ENCODE measurements around the gene EPS8.

The EPS8 gene

DNA sequence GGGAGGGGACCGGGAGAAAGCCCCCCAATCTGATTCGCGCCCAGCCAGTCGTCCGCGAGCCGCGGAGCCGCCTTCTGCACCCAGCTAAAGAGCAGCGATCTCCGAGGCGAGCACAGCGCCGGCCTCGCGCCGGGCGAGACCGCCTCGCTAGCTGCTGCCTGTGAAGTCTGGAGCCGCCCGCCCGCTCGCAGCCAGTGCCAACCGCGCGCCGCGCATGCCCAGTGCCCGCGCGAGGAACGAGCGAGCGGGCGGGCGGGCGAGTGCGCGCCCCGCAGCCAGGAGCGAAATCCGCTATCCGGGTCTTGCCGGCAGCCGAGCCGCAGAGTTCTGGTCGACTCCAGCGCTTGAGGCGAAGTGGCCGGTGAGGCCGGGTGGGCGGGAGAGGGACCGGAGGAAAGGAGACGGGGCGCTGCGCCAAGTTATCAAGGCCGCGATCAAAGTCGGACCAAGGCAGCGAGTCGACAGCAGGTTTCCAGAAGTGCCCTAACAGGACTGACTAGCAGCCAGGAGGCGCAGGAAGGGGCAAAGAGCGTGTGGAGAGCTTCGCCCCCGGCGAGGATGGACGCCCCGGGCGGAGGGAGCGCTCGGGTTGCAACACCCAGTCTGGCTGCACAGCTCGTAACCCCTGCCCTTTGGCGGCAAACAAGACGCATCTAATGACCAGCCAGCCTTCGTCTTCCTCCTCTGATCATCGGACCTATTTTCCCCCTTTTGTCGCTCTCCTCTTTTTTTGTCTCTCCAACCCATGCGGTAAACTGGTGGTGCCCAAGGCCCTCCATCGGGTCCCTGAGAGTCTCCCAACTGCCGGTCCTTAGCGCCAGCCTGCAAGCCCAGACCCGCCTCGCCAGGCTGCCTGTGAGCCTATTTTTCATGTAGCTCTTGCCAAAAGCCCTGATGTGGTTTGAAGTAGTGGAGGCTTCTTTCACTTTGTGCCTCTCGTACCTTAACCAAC, at the start of gene EPS8:
TSS of gene EPS8 (minus strand) at position 169 of the 952 bp plus-strand sequence. CDS start 106,437 bp downstream, outside the sequence.
- peak; percentile 90 for DNase-seq

DNA sequence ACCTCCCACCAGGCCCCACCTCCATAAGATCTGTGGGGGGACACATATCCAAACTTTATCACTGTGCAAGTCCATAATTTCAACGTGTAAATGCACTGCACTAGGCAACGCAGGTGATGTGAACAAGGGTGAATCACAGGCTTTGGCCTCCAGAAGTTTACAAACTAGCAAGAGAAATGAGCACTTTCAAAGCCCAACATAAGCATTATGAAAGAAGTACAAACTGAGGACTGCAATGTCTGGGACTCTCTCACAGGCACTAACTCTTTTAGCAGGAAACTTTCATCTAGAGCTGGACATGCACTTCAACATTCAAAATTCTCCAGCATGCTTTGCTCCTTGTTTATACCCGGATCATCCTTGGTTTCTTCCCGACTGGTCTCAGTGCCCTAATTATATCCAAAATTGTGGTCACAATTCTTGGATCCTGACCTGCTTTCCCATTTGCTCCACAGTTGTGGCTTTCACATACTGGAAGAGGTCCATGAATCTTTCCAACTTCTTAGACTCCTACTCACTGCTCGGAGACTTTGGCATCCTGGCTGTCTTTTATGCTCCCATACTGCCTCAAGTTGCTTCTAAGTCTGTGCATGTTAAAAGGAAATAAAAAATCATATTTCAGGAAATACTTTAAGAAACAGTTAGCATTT, 48.1 kb upstream of the EPS8 start:
- no peak for DNase-seq

DNA sequence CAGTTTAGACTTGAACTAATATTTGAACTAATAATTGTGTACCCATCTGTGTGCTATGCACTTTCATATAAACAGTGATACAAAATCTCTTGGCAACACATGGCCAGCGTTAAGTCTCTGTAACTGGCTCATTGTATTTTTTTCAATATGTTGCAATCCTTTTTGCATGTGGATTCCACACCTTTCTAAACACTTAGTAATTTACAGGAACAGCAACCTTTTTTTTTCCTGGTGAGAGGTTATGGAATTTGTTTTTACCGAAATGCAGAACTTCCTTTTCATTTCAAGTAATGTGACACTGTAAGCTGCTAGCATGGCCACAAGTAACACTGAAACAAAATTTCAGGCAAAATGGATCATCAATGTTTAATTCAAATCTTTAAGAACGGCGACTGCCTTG, 45.4 kb upstream of the EPS8 start:
- DNase-seq = no peak

DNA sequence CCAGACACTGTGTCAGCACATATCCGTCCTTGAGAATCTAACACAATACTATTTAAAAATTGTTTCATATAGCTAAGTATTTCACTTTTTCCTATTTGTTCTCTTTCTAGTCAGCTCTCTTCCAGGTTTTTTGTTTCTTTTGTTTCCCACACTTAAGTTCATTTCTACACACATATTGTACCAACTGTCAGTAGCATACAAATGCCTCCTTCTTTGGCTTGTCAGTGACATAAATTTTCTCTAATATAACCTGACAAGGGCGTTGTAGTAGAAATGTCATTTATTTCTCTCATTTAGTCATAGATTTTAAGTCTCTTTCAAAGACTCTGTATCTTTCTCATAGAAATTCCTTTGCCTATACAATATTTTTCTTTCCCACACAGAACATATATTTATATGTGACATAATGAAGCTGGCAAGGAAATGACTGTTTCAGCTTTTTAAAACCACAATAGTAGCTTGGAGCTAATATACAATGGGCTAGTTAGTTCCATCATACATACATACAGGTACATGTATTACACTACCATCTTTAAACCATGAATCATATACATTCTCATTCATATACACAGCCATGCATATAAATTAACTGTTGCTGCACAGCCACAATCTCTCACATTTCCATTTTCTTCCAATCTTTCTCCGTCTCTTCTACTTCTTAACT, 42.3 kb upstream of the EPS8 start:
- DNase-seq = no peak

DNA sequence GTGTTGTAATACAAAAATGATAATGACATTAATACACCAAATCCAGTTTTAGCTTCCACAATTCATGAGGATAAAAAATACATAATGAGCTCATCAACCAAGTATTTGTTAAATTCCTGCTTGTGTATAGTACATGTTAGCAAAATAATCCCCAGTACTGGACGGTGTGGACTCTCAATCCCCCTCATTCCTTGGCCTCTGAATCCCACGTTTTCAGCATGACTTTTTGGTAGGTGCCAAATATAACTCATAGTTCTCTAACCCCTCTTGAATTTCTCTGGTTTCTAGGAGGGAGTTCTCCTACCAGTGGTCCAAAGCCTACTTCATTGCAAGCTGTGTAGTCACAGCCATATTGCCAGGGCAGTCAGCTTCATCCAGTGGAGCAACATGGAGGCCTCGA, 41.4 kb upstream of the EPS8 start:
- DNase-seq = no peak

DNA sequence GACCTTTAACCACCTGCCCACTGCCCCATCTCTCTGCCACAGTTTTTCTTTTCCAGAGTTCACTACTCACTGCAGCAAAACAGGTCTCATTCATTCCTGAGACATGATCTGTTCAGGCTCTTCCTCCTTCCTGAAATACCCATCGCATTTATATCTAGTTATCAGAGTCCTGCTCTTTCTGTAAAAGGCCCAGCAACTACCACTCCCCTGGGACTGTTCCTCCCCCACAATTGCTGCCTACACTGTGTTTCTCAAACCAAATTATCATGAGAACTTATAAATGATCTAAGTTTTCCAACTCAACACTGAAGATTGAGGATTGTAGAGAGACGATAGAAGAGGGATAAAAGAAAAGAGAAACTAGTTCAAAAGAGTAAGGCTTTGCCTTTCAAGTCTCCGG, 40.8 kb upstream of the EPS8 start:
- no peak for DNase-seq

DNA sequence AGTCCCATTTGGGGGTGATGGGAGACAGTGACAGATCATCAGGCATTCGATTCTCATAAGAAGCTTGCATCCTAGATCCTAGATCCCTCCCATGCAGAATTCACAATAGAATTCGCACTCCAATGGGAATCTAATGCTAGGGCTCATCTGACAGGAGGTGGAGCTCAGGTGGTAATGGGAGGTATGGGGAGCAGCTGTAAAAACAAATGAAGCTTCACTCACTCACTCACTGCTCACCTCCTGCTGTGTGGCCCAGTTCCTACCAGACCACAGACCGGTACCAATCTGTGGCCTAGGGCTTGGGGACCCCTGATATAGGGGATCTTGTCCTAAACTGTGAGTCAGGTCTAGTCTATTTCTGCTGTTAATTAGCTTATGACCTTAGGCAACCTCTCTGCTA, 40.1 kb upstream of the EPS8 start:
- no peak for DNase-seq

DNA sequence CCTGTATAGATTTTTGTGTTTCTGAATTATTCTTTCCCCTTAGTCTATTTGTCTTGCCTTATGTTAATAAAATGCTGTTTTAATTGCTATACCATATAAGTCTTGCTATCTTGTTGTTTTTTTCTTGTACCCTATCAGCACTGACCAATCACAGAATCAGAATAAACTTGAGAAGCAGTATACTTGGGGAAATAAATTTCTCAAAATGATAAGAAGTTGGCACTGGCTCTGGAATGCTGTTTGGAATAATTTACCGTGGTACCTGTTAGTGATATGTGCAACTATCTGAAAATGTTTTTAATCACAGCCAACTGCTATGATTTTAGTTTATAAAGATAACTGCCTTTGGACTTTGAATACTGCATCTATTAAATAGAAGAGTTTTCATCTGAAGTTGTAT, 37.9 kb upstream of the EPS8 start:
- no peak for DNase-seq

DNA sequence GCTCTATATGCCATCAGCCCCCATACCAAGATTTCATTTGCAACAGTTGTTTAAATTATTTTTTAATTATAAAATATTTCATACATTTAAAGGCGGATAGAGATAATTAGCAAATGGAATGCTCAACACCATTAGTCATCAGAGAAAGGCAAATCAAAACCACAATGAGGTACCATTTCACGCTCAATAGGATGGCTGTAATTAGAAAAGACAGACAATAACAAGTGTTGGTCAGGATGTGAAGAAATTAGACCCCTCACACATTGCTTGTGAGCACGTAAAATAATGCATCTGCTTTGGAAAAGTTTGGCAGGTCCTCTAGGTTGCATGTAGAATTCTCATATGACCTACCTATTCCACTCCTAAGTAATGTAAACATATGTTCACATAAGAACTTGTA, 35.3 kb upstream of the EPS8 start:
- DNase-seq = no peak

DNA sequence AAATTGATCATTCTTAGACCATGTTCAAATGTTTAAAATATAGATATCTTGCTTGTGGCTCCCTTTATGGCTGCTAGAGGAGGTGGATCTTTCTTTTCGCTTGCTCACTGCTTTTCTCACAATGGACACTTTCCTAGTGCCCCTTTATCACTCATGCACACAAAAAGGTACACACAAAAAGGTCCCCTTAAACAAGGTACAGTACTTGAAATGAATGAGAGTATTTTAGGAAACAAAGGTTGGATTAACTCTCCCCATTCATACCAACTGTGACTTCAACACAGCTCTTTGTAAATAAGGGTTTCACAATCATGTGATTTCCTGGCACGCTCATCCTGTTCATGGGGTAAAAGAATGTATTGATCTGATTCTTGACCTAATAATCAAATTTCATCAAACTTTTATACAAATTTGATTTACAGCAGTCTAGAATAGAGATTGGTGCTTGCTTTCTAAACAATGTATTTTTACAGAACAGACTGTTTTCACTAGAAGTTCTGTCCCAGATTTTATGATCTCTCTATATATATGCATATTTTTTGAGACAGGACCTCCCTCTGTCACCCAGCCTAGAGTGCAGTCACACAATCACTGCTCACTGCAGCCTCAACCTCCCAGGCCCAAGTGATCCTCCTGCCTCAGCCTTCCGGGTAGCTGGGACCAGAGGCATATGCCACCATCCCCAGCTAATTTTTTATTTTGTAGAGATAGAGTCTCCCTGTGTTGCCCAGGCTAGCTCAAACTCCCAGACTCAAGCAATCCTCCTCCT, 34.4 kb upstream of the EPS8 start:
- no peak for DNase-seq

DNA sequence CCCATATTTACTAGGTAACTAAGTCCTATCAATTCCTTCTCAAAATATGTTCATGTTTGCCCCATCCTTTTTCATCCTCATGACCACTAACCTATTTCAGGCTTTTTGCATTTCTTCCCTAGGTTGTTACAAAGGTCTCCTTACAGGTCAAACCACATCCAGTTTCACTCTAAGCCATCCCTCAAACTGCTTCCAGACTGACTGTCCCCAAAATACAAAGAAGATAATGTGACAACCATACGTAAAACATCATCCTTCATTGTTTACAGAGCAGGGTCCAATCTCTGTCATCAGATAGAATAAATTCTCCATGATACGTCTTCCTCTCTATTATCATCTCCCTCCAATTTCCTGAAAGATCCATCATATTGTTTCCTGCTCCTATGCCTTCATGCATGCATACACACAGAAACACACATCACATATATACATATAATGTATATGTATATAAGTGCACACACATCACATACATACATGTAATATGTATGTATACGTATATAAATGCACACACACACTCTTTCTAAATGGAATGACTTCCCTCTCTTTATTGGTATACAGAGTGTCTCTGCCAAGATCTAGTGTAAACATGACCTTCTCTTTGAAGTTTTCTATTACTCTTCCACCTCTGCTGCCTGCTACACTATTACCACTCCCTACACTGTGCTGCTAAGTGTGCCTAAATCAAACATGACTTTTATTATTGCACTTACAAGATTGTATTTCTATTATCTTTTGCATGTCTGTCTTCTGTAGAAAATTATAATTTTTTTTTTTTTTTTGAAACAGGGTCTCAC, 30.7 kb upstream of the EPS8 start:
- DNase-seq = no peak

DNA sequence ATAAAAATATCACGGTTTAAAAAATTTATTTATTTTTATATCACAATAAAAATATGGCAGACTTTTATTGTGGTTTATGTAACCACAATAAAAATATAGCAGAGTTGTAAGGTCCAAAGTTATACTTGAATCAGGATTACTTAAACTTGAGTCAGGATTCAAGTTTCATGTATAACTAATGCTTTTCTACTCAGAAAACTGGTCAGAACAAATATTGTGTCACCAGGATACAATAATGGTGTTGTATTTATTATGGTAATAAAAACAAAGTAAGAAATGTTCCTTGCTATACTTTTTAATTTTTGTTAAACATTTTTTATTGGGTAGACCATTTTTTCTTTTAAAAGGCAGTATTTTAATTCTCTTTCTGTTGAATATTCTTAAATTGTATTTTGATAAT, 29.2 kb upstream of the EPS8 start:
- DNase-seq = no peak

DNA sequence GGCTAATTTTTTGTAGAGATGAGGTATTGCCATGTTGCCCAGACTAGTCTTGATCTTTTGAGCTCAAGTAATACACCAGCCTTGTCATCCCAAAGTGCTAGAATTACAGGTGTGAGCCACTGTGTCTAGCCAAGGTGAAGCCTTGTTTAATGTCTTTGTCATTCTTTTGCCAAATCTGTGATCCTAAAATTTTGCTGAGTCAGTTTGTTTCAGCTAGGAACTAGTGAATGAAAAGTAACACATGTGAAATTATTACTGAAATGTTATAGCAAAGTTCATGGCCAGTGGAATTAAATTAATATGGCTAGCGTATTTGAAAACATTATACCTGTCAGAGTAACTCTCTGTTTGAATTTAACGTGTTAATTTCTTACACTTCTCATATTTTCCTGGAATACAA, 26.5 kb upstream of the EPS8 start:
- no peak for DNase-seq

DNA sequence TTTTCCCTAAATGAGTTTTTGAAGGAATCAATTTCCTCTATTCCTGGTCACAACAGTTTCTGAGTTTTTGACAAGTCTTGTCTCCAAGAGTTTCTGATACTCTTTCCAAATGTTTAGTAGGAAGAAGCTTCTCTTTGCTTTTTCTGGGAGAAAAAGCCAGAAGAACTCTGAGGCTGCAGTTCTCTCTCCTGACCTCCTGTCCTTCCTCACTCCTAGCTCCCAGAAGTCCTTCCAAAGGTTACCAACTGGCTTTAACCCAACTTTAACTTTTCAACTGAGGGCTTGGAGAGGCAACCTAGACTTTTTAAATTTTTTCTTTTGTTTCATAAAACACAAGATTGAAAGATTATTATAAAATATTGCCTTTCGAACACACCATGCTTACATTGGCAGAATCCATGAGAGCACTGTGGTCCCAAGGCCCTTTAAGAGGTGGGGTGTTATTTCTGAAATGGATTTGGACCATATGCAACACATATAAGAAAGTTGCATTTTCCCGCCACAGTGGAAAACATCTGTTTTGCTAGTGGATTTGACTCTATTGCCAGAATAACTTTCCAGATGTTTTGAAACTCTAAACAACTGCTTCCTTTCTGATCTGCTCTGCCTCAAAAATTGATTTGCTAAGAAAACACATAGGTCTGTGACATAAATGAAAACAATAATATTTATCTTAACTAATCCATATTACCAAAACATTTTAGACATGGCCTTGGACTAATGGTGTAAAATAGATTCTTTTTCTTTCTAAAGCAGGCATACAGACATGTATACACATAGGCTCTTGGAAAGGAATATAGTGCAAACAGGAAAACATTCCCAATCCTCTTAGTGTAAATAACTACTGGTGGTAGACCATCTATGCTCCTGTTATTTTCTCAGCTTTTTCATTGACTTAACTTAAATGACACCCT, 22.3 kb upstream of the EPS8 start:
- DNase-seq = no peak

DNA sequence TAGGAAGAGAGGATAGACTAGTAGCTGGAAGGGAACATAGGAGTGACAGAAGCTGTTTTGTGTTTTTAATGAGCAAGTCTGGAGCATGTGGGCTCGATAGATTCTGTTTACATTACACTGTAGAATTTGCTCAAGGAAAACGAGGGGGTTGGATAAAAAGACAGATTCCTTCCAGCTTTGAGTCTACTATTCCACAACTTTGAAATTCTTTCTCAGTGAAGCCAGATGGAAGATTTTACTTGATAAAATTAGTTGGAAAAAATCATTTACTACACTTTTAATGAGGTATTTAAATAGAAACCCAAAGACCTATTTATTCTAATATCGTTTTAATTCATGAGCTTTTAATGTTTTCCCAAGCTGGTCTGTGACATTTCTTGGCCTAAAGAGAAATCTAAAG, 19.5 kb upstream of the EPS8 start:
- DNase-seq = no peak

DNA sequence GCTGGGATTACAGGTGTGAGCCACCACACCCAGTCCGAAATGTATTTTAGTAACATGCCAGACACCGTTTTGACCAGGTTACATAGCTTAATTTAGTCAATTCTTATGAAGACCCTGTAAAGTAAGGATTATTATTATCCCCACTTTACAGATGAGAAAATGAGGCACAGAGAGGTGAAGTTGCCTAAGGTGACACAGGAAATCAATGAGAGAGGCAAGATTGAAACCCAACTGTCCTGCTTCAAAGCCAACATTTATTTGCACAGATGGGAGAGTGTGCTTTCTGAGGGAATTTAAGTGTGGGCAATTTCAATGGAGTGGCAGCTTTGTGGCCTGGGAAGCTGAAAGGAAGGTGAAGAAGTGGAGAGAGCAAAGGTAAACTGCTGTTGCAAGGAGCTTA, 19.1 kb upstream of the EPS8 start:
- no peak for DNase-seq

DNA sequence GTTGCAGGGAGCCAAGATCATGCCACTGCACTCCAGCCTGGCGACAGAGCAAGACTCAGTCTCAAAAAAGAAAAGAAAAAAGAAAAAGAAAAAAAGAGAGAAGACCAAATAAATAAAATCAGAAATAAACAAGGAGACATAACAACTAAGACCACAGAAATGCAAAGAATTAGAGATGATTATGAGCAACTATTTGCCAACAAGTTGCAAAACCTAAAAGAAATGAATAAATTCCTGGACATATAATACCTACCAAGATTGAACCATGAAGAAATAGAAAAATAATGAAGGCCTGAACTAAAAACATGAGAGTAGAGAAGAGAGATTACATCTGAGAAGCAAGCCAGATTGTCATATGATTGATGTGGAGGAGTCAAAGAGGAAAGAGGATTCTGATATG, 17.6 kb upstream of the EPS8 start:
- no peak for DNase-seq

DNA sequence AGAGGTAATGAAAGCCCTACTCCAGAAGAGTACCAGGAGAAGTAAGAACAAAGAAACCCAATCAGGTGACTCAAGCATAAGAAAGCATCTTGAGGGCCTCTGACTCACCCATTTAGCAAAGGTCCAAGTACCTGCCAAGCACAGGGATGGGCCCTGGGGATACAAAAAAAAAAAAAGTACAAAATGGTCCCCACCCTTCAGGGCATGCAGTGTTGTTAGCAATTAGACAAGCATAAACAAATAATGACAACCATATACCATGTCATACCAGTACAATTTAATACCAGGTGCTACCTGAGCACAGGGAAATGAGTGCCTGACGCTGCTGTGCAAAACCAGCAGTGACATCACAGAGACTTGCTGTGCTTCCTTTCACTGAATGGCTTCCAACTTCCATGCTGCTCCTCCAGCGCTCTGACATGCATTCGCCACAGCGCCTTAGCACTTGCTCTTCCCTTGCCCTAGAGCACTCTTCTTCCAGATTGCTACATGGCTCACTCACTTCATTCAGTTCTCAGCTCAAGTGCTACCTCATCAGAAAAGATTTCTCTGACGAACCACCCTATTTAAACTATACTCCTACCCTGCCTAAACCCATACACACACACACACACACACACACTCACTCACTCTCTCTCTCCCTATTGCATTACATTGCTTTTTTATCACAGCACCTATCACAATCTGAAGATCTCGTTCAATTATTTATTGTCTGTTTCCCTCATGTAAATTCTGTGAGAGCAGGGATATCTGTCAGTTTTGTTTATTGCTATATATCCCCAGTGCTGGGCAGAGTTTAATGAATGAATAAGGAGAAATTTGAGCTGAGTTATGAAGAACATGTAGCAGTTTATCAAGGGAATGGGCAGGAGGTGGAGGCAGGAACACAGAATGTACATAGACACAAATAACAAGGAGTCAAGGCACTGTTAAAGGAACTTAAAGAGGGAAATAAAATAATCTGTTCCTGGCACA, 12.9 kb upstream of the EPS8 start:
- DNase-seq = no peak

DNA sequence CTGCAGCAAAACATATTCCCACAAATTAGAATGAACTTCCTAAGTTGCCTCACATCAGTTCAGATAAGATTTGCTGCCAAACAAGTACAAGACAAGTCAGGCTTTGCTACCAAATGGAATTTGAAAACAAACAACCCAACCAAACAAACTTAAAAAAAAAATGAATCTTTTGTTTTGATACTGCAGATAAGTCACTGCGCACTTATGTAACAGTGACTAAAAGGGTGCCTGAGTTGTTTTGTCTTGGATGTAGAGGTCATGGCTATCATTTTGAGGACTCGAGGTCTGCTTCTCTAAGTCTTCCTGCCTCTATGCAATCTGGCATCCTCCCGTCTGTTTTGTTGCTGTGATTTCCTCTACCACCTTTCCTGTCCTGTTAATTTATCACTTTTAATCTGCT, 11.1 kb upstream of the EPS8 start:
- no peak for DNase-seq

DNA sequence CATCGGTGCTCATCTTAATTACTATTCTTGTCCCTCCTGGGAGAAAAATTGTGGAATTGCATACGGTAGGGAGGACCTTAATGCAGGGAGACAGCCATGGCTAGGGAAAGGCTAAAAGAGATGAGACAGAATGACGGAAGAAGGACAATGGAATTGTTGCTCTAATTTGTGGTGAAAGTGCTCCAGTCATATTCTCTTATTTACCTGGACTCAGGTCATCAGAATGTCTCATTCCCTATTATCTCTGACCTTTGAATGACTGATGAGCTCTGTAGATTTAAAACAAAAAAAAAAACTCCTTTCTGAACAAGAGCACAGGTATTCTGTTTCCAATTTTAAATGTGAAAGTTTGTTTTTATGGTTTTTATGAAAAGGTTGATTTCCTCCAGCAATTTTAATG, 8.6 kb upstream of the EPS8 start:
- no peak for DNase-seq

Measured in activated T-cell treated with anti-CD3 and anti-CD28 coated beads, Interleukin-2, amount 50 U/mL, for 1 hour (primary cell).